Stimulated activated CD8-positive, alpha-beta memory T cell treated with anti-CD3 and anti-CD28 coated beads, Interleukin-2, amount 100 ng/mL, for 1 hour (primary cell): ENCODE data around the gene IQSEC1.
A peak's percentile ranks its signal among the peaks of the same experiment; 100 is the strongest.

Experiments
- DNase-seq, 2 donors: peaks; one replicate each; pipeline ENCODE4 v3.0.0-alpha.2; 2020; ENCODE audit warnings: low read depth in 2 of 2

Gene IQSEC1

DNA sequence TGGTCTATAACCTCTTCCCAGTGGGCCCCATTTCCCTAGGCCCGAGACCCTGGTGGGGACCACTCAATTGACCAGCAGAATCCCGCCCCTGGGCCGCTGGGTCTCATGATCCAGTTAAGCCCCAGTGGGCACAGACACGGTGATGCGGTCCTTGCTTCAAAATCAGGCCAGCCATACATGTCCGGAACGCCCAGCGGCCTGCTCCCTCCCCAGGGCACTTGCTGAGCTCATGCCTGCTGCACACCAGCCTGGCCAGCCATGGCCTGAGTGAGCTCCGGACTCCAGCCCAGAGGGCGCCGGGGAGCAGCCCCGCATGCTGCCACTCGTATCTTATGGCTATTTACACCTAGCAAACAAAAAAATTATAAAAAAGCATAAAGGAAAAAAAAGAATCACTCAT lies 34.4 kb upstream of the IQSEC1 start:
- DNase-seq = no peak

DNA sequence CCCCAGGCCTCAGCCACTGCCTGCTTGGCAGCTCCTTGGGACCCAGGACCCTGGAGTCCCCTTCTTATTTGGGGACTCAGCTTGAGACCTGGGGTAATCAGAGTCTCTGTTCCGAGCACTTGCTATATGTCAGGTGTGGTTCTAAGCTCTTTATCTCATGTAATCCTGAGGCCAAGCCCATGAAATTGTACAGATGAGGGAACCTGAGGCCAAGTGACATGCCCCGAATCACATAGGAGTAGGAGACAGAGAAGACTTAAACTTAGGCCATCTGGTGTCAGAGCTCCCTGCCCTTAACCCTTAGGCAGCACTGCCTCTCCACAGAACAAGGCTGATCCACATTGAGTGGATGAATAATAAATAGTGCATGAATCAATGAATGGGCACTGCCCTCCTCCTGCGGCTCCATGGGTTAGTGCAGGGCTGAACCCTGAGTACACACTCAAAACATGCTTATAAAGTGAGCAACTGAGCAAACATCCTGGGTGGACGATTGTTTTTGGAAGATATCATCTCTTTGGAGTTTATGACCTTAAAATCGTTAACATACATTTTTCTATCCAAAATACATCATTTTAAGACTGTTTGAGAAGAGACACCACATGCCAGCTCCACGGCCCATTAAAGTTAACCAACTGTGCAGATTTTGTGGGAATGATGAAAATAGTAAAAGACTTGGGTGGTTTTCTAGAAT lies 33.2 kb upstream of the IQSEC1 start:
- no peak for DNase-seq

DNA sequence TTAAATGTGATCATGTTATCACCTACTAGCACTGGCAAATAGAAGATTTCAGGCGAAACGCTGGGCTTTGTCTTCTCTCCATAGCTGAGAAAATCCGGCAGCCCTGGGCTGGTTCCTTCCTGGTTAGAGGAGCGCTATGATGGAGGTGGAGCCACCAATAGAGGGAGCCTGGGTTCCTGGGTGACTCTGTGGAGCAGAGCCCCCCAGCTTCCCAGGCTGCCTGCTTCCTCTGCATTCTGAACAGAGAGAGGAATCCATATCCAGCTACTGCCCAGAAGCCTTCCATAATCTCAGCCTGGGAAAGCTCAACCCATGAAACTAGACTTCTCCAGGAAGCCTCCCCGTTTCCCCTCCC lies 32.6 kb upstream of the IQSEC1 start:
- DNase-seq = no peak

DNA sequence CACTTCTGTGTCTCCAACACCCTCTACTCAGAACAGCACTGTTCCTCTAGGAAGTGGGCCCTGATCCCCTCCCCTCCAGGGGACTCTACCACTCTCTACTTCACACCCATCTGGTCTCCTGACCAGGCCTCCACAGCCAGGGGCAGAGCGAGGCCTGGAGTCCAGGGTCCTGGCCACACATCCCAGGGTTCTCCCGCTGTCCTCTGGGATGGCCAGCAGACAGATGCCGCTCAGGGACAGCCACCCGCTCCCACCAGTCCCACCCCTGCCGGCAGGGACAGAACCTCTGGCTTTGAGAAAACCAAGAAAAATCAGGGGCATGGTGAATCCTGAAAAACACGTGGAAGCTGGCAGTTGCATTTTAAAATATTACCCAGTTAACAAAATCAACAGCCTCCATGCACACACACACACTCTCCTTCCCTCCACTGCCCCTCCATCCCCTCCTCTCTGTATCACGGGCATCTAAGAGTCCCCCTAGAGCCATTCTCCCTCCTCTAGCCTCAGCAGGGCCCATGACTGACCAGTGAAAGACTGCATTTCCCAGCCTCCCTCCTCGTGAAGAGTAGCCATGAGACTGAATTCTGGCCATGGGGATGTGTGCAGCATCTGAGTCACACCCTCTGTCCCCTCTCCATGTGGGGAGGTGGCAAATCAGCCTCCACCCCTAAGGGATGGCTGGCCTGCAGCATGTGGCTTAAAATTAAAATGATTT lies 32.1 kb upstream of the IQSEC1 start:
- no peak for DNase-seq

DNA sequence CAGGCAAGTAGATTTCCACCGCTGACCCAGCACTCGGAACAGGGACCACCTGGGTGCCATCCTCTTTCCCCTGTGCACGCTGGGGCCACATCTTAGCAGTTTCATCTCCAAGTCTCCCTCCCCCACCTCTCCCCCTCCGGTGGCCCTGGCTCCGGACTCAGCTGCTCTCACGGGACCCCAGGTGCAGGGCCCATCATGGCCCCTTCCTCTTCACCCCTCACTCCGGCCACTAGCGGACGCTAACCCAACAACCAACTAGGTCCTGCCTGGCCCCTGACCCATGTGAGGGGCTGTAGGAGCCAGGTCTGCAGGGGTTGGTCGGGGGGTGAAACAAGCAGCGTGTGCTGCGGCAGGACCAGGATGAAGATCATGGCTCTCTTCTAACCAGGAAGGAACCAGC lies 31.3 kb upstream of the IQSEC1 start:
- no peak for DNase-seq

DNA sequence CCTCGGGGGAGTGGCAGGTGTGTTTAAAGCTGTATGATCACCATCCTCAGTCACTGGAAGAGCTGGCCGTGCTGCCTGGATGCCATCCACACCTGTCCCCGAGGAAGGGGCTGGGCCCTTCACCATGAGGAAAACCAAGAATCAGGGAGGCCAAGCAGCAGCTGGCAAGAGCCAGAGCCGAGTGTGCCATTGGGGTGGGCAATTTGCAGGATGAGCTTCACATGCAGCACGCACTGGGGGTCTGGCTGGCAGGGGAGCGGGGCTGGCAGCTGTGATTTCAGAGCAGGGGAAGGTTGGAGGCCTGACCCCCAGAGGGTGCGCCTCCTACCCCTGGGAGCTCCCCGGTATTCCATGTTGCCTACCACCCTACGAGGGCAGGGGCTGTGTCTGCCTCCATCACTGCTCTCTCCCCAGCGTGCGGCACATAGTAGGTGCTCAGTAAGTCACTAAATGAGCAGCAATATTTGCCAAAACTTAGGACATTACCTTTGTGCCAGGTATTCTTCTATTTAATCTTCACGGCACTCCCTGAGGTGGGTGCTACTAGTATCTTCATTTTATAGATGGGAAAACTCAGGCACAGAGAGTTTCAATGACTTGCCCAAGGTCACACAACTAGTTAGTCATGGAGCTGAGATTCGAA lies 30.3 kb upstream of the IQSEC1 start:
- no peak for DNase-seq

DNA sequence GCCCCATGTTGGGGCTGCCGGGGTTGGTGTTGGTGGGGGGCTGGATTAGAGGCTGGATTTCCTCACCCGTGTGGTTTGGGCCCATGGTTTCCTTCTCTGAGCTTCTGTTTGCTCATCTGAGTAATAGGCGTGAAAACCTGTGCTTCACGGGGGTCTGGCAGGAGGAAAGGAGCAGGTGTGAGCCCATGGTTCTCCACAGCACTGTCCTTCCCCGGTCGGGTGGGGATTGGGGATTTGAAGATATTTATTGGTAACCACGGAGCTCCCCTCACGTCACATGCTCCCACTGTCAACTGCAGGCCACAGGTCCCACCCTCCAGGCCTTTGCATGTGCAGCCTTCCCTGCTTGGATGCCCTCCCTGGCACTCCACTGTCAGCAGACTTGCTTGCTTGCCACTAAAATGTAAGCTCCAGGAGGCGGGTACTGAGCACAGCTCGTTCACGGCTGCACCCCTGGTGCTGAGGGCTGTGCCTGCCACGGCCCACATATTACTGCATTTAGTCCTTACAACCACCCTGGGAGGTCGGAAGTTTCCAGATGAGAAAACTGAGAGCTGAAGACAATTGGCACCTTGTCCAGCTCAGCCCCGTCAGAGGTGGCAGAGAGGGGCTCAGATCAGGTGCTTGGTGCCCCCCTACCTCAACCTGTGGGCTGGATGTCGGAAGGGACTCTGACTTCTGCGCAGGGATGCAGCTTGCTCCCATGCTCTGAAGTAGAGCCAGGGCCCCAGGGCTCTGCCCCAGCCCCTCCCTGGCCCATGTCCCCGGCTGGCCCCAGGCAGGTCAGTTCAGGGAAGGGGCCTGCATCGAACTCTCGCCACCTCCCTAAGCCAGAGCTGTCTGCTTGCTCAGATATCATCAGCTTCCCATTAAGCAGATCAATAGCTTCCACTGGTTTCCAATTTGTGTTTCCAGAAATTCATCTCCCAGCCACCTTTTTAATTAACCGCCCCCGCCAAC lies 29.4 kb upstream of the IQSEC1 start:
- no peak for DNase-seq

DNA sequence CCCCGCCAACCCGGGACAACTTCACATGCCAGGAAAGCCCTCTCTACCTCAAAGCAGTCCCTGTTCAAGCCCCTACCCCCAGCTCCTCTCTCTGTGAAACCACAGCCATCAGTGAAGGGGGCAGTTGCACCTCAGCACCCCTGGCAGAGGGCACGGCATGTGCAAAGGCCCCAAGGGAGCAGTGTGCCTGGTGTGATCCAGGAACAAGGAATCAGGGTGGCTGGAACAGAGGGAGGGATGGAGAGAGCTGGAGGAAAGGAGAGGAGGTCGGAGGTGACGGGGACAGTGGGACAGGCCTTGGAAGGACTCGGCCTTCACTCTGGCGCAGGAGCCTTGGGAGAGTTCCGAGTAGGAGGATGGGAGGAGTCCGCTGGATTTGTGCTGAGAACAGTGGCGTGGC lies 26.5 kb upstream of the IQSEC1 start:
- DNase-seq = no peak

DNA sequence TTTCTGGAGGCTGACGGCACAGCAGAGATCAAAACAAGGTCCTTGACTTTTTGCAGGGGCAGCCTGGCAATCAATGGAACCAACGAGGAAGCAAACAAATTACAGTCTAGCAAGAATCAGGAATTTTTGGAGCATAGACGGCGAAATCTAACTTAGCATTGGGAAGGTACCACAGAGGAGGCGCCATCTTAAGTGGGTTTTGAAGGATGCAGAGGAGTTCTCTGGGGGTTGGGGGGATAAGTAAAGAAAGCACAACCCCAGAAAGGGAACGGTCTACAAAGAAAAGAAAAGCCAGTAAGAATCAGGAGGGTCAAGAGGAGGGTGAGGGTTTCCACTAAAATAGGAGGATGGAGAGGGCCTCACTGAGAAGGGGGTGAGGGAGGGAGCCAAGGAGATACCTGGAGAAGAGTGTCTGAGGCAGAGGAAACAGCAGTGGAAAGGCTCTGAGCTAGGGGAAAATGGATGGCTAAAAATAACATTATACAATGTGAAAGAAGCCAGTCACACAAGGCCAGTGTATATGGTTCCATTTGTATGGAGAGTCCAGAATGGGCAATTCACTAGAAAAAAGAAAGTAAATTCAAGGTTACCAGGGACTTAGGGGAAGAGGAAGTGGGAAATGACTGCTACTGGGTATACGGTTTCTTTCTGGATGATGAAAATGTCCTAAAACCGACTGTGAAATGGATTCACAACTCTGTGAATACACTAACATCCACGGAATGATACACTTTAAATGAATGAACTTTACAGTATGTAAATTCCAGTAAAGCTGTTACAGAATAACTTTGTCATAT lies 25.2 kb upstream of the IQSEC1 start:
- DNase-seq = no peak

DNA sequence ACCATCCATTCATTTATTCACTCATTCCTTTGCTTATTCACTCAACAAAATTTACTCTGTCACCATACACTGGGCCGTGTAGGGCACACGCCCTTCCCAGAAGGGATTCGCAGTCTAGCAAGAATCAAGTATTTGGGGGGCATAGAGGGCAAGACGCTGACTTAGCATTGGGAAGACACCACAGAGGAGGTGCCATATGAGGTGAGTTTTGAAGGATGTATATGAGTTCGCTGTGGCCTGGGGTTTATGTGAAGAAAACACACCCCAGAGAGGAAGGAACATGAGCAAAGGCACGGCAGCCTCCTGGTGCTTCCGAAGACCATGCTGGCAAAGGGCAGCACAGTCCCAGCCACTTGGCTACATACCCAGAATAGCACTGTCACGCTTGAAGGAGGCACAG lies 23.1 kb upstream of the IQSEC1 start:
- no peak for DNase-seq

DNA sequence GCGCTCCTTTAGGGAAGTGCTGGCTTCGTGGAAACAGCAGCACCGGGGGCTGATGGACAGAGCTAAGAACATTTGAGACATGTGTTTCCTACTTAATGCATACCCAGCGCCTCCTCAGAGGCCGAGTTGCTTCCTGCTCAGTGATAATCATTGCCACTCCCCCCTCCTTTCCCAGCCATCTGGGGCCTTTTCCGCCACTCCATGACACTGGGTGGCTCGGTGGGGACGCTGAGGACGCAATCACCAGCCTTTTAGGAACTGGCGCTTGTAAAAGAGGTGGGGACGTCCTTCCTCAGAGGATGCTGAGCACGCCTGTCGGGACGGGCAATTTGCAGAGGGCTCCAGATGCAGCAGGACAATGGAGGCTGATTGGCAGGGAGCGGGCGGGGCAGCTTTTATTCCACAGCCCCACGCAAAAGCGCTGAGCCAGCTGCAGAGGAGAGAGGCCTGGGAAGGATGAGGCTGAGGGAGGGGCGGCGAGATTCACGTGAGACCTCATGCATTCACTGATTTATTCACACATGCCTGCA lies 22.2 kb upstream of the IQSEC1 start:
- no peak for DNase-seq

DNA sequence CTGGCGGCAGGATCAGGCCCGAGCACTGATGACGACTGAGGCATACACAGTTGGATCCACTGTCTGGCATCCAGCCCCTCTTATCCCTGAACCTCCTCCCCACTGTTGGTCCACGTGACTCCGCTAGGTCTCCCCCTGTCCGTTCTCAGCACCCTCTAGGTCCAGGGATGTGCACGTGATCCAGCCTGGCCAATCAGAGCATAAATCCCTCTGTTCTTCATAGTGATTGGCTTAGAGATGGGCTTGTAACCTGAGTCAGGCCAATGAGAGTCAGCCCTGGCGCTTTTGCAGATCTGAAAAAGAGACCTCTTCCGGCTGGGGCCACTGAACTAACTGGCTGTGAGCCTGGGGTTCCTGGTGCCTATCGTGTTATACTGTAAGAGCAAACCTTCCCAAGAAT lies 20.5 kb upstream of the IQSEC1 start:
- no peak for DNase-seq

DNA sequence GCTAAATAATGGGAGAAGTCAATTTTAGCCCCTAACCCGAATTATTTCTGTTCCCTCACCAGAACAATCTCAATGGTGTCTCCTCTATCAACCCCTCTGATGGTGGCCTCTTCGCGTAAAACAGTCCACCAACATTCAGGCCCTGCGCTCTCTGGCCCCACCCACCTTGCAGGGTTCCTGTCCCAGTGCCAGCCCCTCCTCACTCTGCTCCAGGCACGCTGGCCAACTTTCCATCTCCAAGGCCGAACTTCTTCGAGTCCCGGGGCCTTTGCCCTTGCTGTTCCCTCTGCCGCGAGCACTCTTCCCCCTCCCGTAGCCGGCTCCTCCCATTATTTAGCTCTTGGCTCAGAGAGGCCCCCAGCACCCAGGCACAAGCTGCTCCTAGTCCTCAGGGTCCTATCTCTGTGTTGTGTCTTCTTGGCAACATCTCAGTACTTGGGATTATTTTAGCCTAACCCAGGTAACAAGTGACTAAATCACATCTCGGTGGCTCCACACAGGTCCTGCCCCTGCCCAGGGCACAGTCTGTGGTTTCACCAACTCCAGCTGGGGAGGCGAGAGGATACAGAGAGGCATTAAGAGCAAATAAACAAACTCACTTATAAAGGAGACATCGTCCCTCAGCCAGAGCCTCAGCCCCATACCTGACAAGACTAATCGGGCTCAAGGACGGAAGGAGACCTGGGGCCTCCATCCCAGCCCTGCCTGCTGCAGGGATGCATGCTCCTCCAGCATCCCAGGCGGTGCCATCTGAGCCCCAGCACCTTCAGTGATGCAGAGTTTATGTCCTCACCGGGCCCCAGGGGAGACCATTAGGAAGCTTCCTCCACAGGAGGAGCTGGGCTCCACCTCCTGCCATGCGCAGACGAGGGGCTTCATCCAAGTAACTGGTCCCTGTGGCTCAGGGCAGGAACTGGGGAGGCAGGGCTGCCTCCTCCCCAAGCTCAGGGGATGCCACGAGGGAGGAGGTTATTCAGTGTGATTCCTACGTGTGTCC lies 19.7 kb upstream of the IQSEC1 start:
- DNase-seq = no peak

DNA sequence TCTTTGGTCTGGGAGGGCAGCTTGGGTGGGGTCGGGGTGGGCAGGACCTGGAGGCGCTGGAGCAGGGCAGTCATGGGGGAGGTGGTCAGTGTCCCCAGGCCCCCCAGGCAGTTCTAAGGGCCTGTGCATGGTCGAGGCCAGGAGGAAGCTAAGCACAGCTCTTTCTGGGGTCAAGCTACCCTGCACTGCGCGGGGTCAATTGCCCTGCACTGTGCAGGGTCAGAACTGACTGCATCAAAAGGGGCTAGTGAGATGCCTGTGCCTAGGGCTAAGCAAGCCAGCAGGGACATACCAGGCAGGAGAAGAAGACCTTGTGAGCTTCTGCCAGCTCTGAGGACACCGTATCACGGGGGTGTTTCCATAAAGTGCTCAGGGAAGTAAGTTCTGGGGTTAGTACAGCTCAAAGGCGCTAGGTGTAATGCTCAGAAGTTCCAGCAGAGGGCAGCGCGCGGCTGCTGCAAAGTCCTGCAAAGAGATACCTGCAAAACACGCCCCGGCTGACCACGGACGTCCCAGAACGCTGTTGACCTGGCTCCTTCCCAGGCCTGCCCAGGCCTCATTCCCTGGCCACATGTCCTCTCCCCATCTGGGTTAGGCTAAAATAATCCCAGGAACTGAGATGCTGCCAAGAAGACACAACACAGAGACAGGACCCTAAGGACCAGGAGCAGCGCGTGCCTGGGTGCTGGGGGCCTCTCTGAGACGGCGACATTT lies 18.8 kb upstream of the IQSEC1 start:
- peak; percentile 60 to 77 for DNase-seq

DNA sequence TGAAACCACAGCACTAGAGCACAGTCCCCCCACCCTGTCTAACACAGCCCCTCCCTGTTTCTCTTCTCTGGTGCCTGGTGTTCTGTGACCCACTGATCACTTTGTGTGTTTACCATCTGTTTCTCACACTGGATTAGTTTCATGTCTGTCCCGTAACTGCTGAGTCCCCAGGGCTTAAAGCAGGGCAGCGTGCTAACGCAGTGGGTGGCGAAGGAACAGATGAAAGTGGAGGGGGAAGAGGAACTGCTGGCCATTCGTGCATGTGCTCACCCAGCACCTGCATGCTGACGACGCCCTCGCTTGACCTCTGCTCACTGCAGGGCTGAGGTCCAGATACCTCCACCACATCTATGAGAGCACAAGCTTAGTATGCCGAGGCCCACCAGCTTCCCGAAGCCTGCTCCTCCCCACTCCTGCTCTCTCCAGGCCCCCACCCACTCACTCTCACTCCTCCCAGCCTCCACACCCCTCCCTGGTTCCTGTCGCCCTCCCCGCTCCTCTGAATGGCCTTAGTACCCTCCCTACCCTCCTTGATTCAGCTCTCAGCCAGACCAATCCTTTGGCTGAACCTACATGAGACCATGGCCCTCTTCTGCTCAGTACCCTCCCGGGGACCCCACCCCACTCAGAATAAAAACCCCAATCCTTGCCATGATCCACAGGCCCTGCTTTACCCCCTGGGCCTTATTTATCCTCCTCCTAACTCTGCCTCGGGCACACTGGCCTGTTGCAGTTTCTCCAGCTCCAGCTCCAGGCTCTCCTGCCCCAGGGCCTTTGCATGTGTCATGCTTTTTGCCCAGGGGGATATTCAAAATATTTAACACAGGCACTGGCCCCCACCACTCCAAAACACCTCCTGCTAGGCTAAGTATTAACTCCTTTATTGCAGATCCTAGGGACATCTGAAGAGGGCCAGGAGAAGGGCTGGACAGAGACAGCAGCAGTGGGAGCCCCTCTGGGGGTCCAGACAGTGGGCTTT lies 15.1 kb upstream of the IQSEC1 start:
- no peak for DNase-seq

DNA sequence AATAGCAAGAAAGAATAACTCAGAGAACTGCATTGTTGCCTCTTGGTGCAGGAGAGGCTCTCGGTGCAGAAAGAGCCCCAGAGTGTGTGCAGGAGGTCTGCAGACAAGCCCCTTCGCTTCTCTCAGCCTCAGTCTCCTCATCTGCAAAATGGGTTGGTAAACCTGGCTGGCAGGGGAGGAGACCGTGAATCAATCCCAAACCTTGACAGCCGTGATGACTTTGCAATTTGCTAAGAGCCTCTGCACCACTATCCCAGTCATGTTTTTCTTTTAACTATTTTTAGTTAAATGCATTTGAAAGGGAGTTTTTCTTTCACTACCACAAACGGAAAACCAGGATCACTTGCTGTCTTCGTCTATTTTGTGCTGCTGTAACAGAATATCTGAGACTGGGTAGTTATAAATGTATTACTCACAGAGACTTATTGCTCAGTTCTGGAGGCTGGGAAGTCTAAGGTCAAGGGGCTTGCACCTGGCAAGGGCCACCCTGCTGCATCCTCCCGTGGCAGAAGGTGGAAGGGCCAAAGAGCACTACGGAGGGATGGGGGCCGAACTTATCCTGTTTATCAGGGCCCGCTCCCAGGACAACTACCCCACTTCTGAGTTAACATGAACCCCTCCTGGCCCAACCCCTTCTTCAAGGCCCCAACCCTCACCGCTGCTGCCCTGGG lies 14.2 kb upstream of the IQSEC1 start:
- no peak for DNase-seq

DNA sequence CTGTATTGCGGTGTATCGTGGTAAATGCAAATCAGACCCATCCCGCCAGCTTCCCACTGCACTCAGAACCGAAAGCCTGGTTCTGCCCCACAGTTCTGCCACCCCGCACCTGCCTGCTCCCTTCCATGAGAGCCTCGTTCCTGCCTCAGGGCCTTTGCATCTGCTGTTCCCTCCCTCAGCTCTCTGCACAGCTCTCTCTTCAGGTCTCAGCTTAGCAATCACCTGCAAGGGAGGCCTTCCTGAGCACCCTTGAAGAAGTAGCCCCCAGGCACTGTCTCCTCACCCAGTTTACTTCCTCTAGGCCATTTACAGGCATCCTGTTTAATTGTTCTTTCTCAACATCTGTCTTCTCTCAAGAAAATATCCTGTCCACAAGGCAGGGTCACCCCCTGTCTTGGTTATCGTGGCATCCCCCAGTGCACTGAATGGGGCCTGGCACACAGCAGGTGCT lies 13.3 kb upstream of the IQSEC1 start:
- no peak for DNase-seq
